Osteocyte (in vitro differentiated cells): ENCODE data around the gene RABAC1. TPM values are rescaled to one million over a fixed set of nuclear protein-coding genes. Genes with fewer than 3 reads are reported as not detected.

Experiments used
- DNase-seq: peaks from one replicate; pipeline ENCODE4 v3.0.0; 2021; ENCODE audit warnings: mixed read lengths; ENCODE audit not compliant: unreplicated experiment; ENCODE audit errors: extremely low spot score
- H3K27ac Mint-ChIP-seq: one replicate; pipeline ENCODE4 v1.8.0; 2021; ENCODE audit warnings: mild to moderate bottlenecking, mixed read lengths; ENCODE audit not compliant: unreplicated experiment
- H3K27me3 Mint-ChIP-seq: one replicate; pipeline ENCODE4 v1.8.0; 2021; ENCODE audit warnings: mixed read lengths; ENCODE audit not compliant: unreplicated experiment
- H3K36me3 Mint-ChIP-seq: one replicate; pipeline ENCODE4 v1.8.0; 2021; ENCODE audit warnings: mixed read lengths; ENCODE audit not compliant: unreplicated experiment
- H3K4me1 Mint-ChIP-seq: one replicate; pipeline ENCODE4 v1.8.0; 2021; ENCODE audit warnings: mixed read lengths; ENCODE audit not compliant: unreplicated experiment
- H3K4me3 Mint-ChIP-seq: one replicate; pipeline ENCODE4 v1.8.0; 2021; ENCODE audit warnings: mild to moderate bottlenecking, moderate library complexity, mixed read lengths; ENCODE audit not compliant: unreplicated experiment
- H3K9me3 Mint-ChIP-seq: one replicate; pipeline ENCODE4 v1.8.0; 2021; ENCODE audit warnings: mixed read lengths; ENCODE audit not compliant: unreplicated experiment
- CTCF ChIP-seq: fragments of 200-600 bp; sonication (generic); IDR thresholded peaks from 2 replicates; pipeline ENCODE4 v1.5.0; 2021; ENCODE audit warnings: antibody characterized with exemption, mild to moderate bottlenecking, moderate library complexity
- total RNA-seq: library from RNA; stranded (reverse); gene quantifications from 2 replicates; pipeline ENCODE4 v1.2.1, GENCODE V29; 2021

RABAC1 gene
- total RNA-seq, 1 donor from 2014 or later = 268 TPM

- no peak overlapping the region for H3K27ac Mint-ChIP-seq
- no peak overlapping the region for H3K4me3 Mint-ChIP-seq
- no peaks in the 10 kb centered on the region for H3K9me3 Mint-ChIP-seq
- no peak for TF ChIP-seq CTCF
- H3K36me3 Mint-ChIP-seq = no peaks in the 10 kb centered on the region
- peaks cover 35% of the 10 kb centered on the region for H3K27me3 Mint-ChIP-seq
- no peak for DNase-seq
- H3K4me1 Mint-ChIP-seq = no peaks in the 10 kb centered on the region
Measured at GRCh38 chr19:41913538-41914423, 45.3 kb downstream of the RABAC1 start.

DNA sequence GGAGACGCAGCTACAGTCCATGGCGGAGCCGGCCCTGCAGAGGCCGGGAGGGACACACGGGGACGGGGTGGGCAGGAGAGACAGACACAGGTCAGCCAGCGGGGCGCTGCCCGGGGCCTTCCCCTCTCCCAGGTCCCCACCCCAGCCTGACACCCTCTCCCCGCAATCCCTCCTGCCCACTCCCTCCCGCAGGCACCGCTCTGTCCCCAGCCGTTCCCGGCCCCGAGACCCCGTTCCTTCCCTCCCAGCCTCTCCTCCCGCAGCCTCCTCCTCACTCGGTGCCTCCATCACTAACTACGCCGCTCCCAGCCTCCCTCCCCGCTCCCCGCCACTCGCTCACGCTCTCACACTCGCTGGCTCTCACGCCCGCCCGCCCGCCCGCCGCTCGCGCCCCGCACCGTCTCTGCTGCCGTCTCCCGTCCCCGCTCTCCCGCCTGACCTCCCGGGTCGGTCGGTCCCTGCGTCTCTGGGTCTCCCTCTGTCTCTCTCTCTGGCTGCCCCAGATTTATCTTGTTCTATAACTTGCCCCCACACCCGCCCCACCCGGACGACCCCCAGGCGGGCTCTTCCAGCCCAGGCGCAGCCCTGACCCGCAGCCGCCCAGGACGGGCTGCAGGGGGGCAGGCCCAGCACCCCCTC lies 46.1 kb downstream of the RABAC1 start:
- no peak overlapping the region for H3K4me3 Mint-ChIP-seq
- H3K27me3 Mint-ChIP-seq = peaks cover 35% of the 10 kb centered on the region
- no peaks in the 10 kb centered on the region for H3K9me3 Mint-ChIP-seq
- no peak overlapping the region for H3K27ac Mint-ChIP-seq
- no peak for TF ChIP-seq CTCF
- H3K4me1 Mint-ChIP-seq = no peaks in the 10 kb centered on the region
- no peak for DNase-seq
- H3K36me3 Mint-ChIP-seq = no peaks in the 10 kb centered on the region

DNA sequence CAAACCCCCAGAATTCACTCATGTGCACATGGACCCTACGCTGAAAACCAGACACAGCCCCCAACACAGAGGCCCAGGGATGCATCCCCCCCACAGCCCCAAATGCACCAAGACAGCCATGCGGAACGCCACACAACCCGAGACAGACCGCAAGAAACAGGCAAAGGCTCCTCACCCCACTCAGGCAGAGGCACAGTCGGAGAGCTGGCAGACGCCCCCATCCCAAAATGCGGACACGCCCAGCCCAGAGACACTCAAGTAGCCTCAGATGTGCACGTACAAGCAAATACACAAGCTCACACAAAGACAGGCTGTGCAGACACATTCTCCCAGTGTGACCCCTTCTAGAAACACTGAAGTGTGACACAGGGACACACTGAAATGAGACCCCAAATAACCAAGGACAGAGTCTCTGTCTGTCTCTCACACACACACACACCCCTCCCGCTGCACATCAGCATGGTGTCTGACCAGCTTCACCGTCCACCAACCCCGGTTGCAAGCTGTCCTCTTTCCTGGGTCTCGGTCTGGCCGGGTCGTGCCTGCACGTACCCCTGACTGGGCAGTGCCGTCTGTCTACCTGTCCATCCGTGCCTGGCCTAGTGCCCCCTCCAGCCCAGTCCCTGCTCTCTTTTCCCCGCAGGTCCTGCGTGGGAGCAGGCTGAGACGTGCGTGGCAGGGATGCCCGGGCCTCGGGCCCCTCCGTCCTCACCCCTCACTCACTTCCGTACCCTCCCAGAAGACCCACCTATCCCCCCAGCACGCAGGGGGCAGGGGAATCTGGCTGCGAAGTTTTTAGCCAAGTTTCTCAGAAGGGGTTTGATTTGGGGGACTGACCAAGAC lies 47.0 kb downstream of the RABAC1 start:
- peaks cover 35% of the 10 kb centered on the region for H3K27me3 Mint-ChIP-seq
- H3K27ac Mint-ChIP-seq = no peak overlapping the region
- H3K4me3 Mint-ChIP-seq = no peak overlapping the region
- no peak for TF ChIP-seq CTCF
- no peaks in the 10 kb centered on the region for H3K9me3 Mint-ChIP-seq
- no peaks in the 10 kb centered on the region for H3K4me1 Mint-ChIP-seq
- no peak for DNase-seq
- peaks cover 2% of the 10 kb centered on the region for H3K36me3 Mint-ChIP-seq

DNA sequence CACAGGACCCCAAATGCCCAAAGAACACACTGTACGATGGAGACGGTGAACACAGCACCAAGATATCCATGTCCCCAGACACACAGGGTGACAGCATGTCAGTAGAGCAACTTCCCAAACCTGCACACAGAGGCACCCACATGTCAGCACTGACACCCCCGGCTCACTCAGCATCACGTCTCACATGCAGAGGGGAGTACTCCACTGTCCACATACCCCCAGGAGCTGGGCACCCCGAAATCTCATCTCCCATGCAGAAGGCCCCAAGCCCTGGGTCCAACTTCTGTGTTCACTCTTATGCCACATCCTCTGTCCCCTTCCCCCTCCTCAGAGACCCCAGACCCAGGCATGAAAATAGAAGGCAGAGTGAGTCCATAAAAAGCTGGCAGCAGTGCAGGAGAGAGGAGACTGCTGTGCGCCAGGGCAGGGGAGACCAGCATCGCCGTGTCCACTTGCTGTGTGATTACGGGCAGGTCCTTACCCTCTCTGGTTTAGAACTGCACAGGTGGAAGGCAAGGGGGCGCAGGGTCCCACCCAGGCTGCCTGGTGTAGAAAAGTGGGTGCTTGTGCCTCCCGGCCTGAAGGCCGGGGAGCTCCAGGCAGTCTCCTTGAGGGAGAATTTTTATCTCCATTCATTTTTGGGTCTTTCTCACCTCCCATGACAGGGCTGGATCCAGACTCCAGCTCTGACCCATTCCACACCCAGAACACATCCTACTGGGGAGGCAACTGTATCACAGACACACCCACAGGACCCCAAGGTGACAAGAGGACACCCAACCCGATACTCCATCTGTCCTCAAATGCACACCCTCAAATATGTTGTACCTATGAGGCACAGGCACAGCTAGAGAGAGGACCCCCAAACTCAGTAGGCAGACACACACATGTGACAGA lies 47.9 kb downstream of the RABAC1 start:
- DNase-seq = no peak
- no peak for TF ChIP-seq CTCF
- H3K4me3 Mint-ChIP-seq = no peak overlapping the region
- H3K27me3 Mint-ChIP-seq = peaks cover 35% of the 10 kb centered on the region
- no peaks in the 10 kb centered on the region for H3K4me1 Mint-ChIP-seq
- no peaks in the 10 kb centered on the region for H3K9me3 Mint-ChIP-seq
- peaks cover 5% of the 10 kb centered on the region for H3K36me3 Mint-ChIP-seq
- H3K27ac Mint-ChIP-seq = no peak overlapping the region
